Upper lobe of left lung (tissue), 4 donors: ENCODE results near the gene SDHD.

ENCODE experiments used
- CTCF ChIP-seq, 6 experiments: fragments of 450-650 bp in 4 of 6; fragments of 200-600 bp in 2 of 6; sonication (generic) in 2 of 6; IDR thresholded peaks; one replicate each; pipeline ENCODE4 v1.5.1; 2016 to 2019; ENCODE audit warnings: antibody characterized with exemption in 6 of 6
- POLR2A ChIP-seq, 4 donors: fragments of 450-650 bp; IDR thresholded peaks; one replicate each; pipeline ENCODE4 v1.5.1; 2016 to 2017; ENCODE audit warnings: antibody characterized with exemption in 4 of 4, mild to moderate bottlenecking in 2 of 4
- POLR2AphosphoS5 ChIP-seq, 2 donors: sonication (generic); formaldehyde crosslinking; IDR thresholded peaks; one replicate each; pipeline ENCODE4 v1.5.1; 2017; ENCODE audit warnings: antibody characterized with exemption in 2 of 2

- TF ChIP-seq CTCF (IDR thresholded peaks at IDR 0.05) (no peak), POLR2A (IDR thresholded peaks at IDR 0.05) (no peak), POLR2AphosphoS5 (IDR thresholded peaks at IDR 0.05) (no peak)
Observed at GRCh38 chr11:112042961-112043304, 43.7 kb upstream of the SDHD start.
